Stomach smooth muscle (tissue), 2 donors: ENCODE data around the gene ZNF366.

Source experiments
- H3K27ac ChIP-seq: one replicate; pipeline ENCODE4 v1.7.0; 2013; ENCODE audit warnings: mild to moderate bottlenecking, low read length, inconsistent platforms
- H3K27me3 ChIP-seq, 2 donors: one replicate each; pipeline ENCODE4 v1.7.0; 2013; ENCODE audit warnings: low read length in 2 of 2; ENCODE audit not compliant: insufficient read depth in 2 of 2, control insufficient read depth in 1 of 2
- H3K36me3 ChIP-seq, 2 donors: one replicate each; pipeline ENCODE4 v1.7.0; 2013; ENCODE audit warnings: low read length in 2 of 2; ENCODE audit not compliant: control insufficient read depth in 2 of 2, insufficient read depth in 2 of 2
- H3K4me1 ChIP-seq: one replicate; pipeline ENCODE4 v1.7.0; 2013; ENCODE audit warnings: low read length; ENCODE audit not compliant: control insufficient read depth, insufficient read depth
- H3K4me3 ChIP-seq, 2 donors: one replicate each; pipeline ENCODE4 v1.7.0; 2013; ENCODE audit warnings: low read length in 2 of 2
- H3K9ac ChIP-seq, 2 donors: one replicate each; pipeline ENCODE4 v1.7.0; 2013; ENCODE audit warnings: low read length in 2 of 2, mild to moderate bottlenecking in 1 of 2
- H3K9me3 ChIP-seq, 2 donors: one replicate each; pipeline ENCODE4 v1.7.0; 2013; ENCODE audit warnings: low read length in 2 of 2; ENCODE audit not compliant: control insufficient read depth in 2 of 2
- donor health status: healthy.
- donor health status: Pancreatic carcinoma.

ZNF366 gene

GRCh38 chr5:72468606-72469005, 38.6 kb downstream of the ZNF366 start:
- Histone ChIP-seq H3K9ac (no peak overlapping the region), H3K4me1 (no peaks in the 10 kb centered on the region), H3K27me3 (no peaks in the 10 kb centered on the region), H3K9me3 (no peaks in the 10 kb centered on the region), H3K27ac (no peak overlapping the region), H3K36me3 (no peaks in the 10 kb centered on the region), H3K4me3 (no peak overlapping the region)

DNA sequence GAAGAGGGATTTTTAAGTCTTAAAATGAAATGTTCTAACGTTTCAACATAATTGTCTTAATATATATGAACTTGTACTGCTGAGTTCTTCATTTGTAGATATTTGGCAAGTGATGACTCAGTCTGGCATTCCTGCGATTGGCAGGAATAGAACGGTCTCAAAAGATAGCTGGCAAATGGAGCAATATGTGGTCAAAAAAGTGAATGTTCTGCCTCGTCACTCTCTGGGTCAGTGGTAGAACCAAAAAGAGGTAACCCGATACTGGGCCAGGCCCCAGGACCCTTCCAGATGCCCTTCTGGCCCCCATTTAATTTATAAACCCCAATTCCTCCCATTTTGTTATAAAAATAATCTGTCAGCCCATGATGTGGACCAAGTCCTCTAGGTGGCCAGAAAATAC, 39.2 kb downstream of the ZNF366 start:
- Histone ChIP-seq H3K36me3 (no peaks in the 10 kb centered on the region), H3K4me3 (no peak overlapping the region), H3K27ac (no peak overlapping the region), H3K27me3 (no peaks in the 10 kb centered on the region), H3K4me1 (no peaks in the 10 kb centered on the region), H3K9me3 (no peaks in the 10 kb centered on the region), H3K9ac (no peak overlapping the region)

DNA sequence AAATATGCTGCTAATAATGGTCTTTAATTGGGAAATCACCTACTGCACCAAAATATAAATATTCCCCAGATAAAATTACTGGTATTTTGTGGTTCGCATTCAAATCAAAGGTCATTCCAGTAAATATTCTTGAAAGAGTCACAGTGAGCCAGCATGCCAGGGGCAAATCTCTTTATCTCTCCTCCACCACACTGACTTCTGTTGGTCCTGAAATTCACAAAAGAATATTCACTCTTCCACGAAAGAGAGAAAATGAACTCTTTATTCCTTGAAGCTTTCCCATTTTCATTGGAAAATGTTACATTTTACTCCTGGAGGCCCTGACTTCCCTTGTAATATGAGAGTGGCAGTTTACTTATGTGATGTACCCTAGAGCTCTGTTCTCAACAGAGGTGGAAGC, 39.7 kb downstream of the ZNF366 start:
- H3K36me3 ChIP-seq, result no peaks in the 10 kb centered on the region
- no peaks in the 10 kb centered on the region for H3K4me1 ChIP-seq
- no peaks in the 10 kb centered on the region for H3K9me3 ChIP-seq
- H3K27ac ChIP-seq, result no peak overlapping the region
- no peak overlapping the region for H3K4me3 ChIP-seq
- no peak overlapping the region for H3K9ac ChIP-seq
- H3K27me3 ChIP-seq, result no peaks in the 10 kb centered on the region

- Histone ChIP-seq H3K9ac (no peak overlapping the region), H3K9me3 (no peaks in the 10 kb centered on the region), H3K27ac (no peak overlapping the region), H3K27me3 (no peaks in the 10 kb centered on the region), H3K4me1 (no peaks in the 10 kb centered on the region), H3K4me3 (no peak overlapping the region), H3K36me3 (no peaks in the 10 kb centered on the region)
Measured at GRCh38 chr5:72465601-72466563, 41.3 kb downstream of the ZNF366 start.

- H3K4me1 ChIP-seq, result no peaks in the 10 kb centered on the region
- H3K9ac ChIP-seq, result no peak overlapping the region
- no peak overlapping the region for H3K27ac ChIP-seq
- H3K4me3 ChIP-seq, result no peak overlapping the region
- no peaks in the 10 kb centered on the region for H3K27me3 ChIP-seq
- no peaks in the 10 kb centered on the region for H3K9me3 ChIP-seq
- H3K36me3 ChIP-seq, result no peaks in the 10 kb centered on the region
Measured at GRCh38 chr5:72465066-72465465, 42.1 kb downstream of the ZNF366 start.

GRCh38 chr5:72464071-72464470, 43.1 kb downstream of the ZNF366 start:
- no peaks in the 10 kb centered on the region for H3K4me1 ChIP-seq
- no peak overlapping the region for H3K27ac ChIP-seq
- H3K9me3 ChIP-seq, result no peaks in the 10 kb centered on the region
- H3K36me3 ChIP-seq, result no peaks in the 10 kb centered on the region
- H3K9ac ChIP-seq, result no peak overlapping the region
- H3K4me3 ChIP-seq, result no peak overlapping the region
- H3K27me3 ChIP-seq, result no peaks in the 10 kb centered on the region

GRCh38 chr5:72463449-72464052, 43.7 kb downstream of the ZNF366 start:
- no peaks in the 10 kb centered on the region for H3K27me3 ChIP-seq
- no peaks in the 10 kb centered on the region for H3K4me1 ChIP-seq
- H3K36me3 ChIP-seq, result no peaks in the 10 kb centered on the region
- no peak overlapping the region for H3K4me3 ChIP-seq
- H3K9ac ChIP-seq, result no peak overlapping the region
- H3K27ac ChIP-seq, result no peak overlapping the region
- H3K9me3 ChIP-seq, result no peaks in the 10 kb centered on the region

DNA sequence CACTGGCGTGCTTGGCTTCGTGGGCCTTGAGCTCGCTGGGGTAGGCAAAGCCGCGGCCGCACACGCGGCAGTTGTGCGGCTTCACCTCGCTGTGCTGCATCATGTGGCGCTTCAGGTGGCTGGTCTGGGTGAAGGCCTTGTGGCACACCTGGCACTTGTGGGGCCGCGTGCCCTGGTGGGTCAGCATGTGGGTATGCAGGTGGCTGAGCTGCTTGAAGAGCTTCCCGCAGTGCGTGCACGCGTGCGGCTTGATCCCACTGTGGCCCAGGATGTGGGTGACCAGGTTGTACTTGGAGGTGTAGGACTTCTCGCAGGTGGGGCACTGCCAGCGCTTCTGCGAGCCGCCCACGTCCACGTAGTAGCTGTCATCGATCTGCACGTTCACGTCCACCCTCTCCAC, 46.8 kb downstream of the ZNF366 start:
- H3K4me1 ChIP-seq, result peaks cover 2% of the 10 kb centered on the region
- no peak overlapping the region for H3K27ac ChIP-seq
- H3K9me3 ChIP-seq, result no peaks in the 10 kb centered on the region
- H3K4me3 ChIP-seq, result no peak overlapping the region
- H3K27me3 ChIP-seq, result no peaks in the 10 kb centered on the region
- no peaks in the 10 kb centered on the region for H3K36me3 ChIP-seq
- no peak overlapping the region for H3K9ac ChIP-seq

GRCh38 chr5:72459913-72460312, 47.3 kb downstream of the ZNF366 start:
- H3K36me3 ChIP-seq, result no peaks in the 10 kb centered on the region
- H3K4me3 ChIP-seq, result no peak overlapping the region
- H3K4me1 ChIP-seq, result peaks cover 2% of the 10 kb centered on the region
- no peak overlapping the region for H3K9ac ChIP-seq
- H3K27ac ChIP-seq, result no peak overlapping the region
- no peaks in the 10 kb centered on the region for H3K9me3 ChIP-seq
- H3K27me3 ChIP-seq, result no peaks in the 10 kb centered on the region

DNA sequence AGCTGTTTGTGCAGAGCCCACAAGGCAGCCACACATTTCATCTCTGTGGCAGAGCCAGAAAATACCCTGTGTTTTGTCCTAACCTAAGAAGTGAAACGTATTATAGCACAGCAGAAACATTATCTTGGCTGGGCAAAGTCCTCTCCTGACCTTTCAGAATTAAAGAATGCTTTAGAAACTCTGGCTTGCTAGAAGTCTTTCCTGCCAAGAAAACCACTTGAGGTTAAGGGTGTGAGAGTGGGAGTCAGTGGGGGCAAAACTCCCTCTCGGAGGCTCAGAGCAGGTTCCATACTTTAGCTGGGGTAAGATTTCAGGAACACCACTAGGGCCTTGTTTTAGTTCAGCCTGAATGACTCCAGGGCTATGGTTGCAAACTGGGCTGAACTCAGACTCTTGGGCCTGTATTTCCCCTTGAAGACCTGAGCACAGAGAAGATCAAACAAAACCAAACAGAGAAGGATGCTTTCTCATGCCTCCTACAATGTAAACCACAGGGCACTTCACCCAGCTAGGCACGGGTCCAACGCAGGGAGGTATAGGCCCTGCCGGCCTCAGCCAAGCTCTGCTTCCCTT, 48.0 kb downstream of the ZNF366 start:
- Histone ChIP-seq H3K9me3 (no peaks in the 10 kb centered on the region), H3K27ac (no peak overlapping the region), H3K9ac (no peak overlapping the region), H3K4me3 (no peak overlapping the region), H3K36me3 (no peaks in the 10 kb centered on the region), H3K4me1 (peaks cover 2% of the 10 kb centered on the region), H3K27me3 (no peaks in the 10 kb centered on the region)

DNA sequence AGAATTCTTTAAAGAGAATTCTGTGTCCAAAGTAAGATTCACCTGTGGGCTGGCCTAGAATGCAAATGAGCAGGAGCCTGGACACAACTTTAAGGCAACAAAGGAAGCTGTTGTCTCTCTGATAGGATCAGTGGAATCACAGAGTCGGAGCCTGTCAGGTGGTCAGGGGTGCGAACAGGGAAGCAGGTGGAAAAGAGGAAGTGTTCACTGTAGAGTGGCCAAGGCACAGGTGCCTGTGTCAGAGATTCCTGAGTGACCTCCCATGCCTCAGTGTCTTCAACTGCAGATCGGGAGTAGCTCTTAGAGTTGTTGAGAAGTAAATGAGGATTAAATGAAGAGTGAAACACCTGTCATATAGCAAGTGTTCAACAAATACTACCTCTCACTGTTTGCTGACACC, 48.8 kb downstream of the ZNF366 start:
- no peaks in the 10 kb centered on the region for H3K9me3 ChIP-seq
- peaks cover 5% of the 10 kb centered on the region for H3K4me1 ChIP-seq
- H3K9ac ChIP-seq, result no peak overlapping the region
- H3K36me3 ChIP-seq, result no peaks in the 10 kb centered on the region
- no peak overlapping the region for H3K27ac ChIP-seq
- no peak overlapping the region for H3K4me3 ChIP-seq
- H3K27me3 ChIP-seq, result no peaks in the 10 kb centered on the region
